Astrocyte (in vitro differentiated cells and primary cell): Measurements from ENCODE around the gene LZTS2. TPM values are rescaled to one million over a fixed set of nuclear protein-coding genes. Genes with fewer than 3 reads are reported as not detected.

Experiments used
- DNase-seq: peaks from one replicate; pipeline ENCODE4 v3.0.0-alpha.2; 2010; ENCODE audit warnings: low read depth
- FAIRE-seq: peaks from 2 replicates; lab custom pipeline; 2011; peaks lifted over from hg19 to GRCh38; lab: Jason Lieb, UNC
- H2AFZ ChIP-seq: 2 replicates; pipeline ENCODE4 v1.6.0; 2012; ENCODE audit warnings: low read depth, low read length, inconsistent platforms
- H3K27ac ChIP-seq: 2 replicates; pipeline ENCODE4 v1.5.1; 2011; ENCODE audit warnings: low read depth, low read length, inconsistent platforms
- H3K27me3 ChIP-seq: 2 replicates; pipeline ENCODE4 v1.6.0; 2011; ENCODE audit warnings: low read length, inconsistent platforms; ENCODE audit not compliant: insufficient read depth
- H3K36me3 ChIP-seq: 2 replicates; pipeline ENCODE4 v1.5.1; 2011; ENCODE audit warnings: low read length, inconsistent platforms; ENCODE audit not compliant: insufficient read depth
- H3K4me1 ChIP-seq: 2 replicates; pipeline ENCODE4 v1.5.1; 2011; ENCODE audit warnings: low read length, inconsistent platforms; ENCODE audit not compliant: insufficient read depth
- H3K4me2 ChIP-seq: 2 replicates; pipeline ENCODE4 v1.6.0; 2012; ENCODE audit warnings: low read length, inconsistent platforms
- H3K4me3 ChIP-seq: 2 replicates; pipeline ENCODE4 v1.5.1; 2011; ENCODE audit warnings: low read depth, mild to moderate bottlenecking, low read length, inconsistent platforms; ENCODE audit not compliant: insufficient read depth
- H3K79me2 ChIP-seq: 2 replicates; pipeline ENCODE4 v1.6.0; 2012; ENCODE audit warnings: mild to moderate bottlenecking, low read length, inconsistent platforms; ENCODE audit not compliant: insufficient read depth
- H3K9ac ChIP-seq: 2 replicates; pipeline ENCODE4 v1.6.0; 2012; ENCODE audit warnings: mild to moderate bottlenecking, low read length, inconsistent platforms
- H3K9me3 ChIP-seq: 2 replicates; pipeline ENCODE4 v1.5.1; 2012; ENCODE audit warnings: low read depth, mild to moderate bottlenecking, low read length, inconsistent platforms; ENCODE audit not compliant: insufficient read depth
- H4K20me1 ChIP-seq: 2 replicates; pipeline ENCODE4 v1.6.0; 2012; ENCODE audit warnings: low read length, inconsistent platforms; ENCODE audit not compliant: insufficient read depth
- H3K27ac Mint-ChIP-seq: one replicate; pipeline ENCODE4 v1.8.0; 2021; ENCODE audit warnings: mild to moderate bottlenecking, mixed read lengths; ENCODE audit not compliant: unreplicated experiment
- H3K27me3 Mint-ChIP-seq: one replicate; pipeline ENCODE4 v1.8.0; 2021; ENCODE audit warnings: low read depth, mixed read lengths; ENCODE audit not compliant: unreplicated experiment
- H3K36me3 Mint-ChIP-seq: one replicate; pipeline ENCODE4 v1.8.0; 2021; ENCODE audit warnings: low read depth, mixed read lengths; ENCODE audit not compliant: unreplicated experiment
- H3K4me1 Mint-ChIP-seq: one replicate; pipeline ENCODE4 v1.8.0; 2021; ENCODE audit warnings: low read depth, mixed read lengths; ENCODE audit not compliant: unreplicated experiment
- H3K4me3 Mint-ChIP-seq: one replicate; pipeline ENCODE4 v1.8.0; 2021; ENCODE audit warnings: mild to moderate bottlenecking, moderate library complexity, mixed read lengths; ENCODE audit not compliant: unreplicated experiment
- H3K9me3 Mint-ChIP-seq: one replicate; pipeline ENCODE4 v1.8.0; 2021; ENCODE audit warnings: mild to moderate bottlenecking, mixed read lengths; ENCODE audit not compliant: unreplicated experiment
- CTCF ChIP-seq: IDR thresholded peaks from 2 replicates; pipeline ENCODE4 v1.5.1; 2011; ENCODE audit warnings: low read depth, mild to moderate bottlenecking, inconsistent platforms, low read length, moderate library complexity; ENCODE audit not compliant: insufficient read depth
- EZH2 ChIP-seq: IDR thresholded peaks from 2 replicates; pipeline ENCODE4 v1.6.1; 2012; ENCODE audit warnings: mild to moderate bottlenecking, low read length, inconsistent platforms; ENCODE audit not compliant: insufficient read depth
- total RNA-seq: library from RNA; stranded (reverse); gene quantifications from 2 replicates; pipeline ENCODE4 v1.2.1, GENCODE V29; 2021

LZTS2 gene
- total RNA-seq, 1 donor from 2014 or later: 69.9 TPM

- no peak overlapping the region for H3K9ac ChIP-seq
- H4K20me1 ChIP-seq: no peaks in the 10 kb centered on the region
- no peak overlapping the region for H3K27ac ChIP-seq
- no peaks in the 10 kb centered on the region for H3K9me3 ChIP-seq
- no peaks in the 10 kb centered on the region for H3K27me3 ChIP-seq
- no peak for FAIRE-seq
- Mint-ChIP-seq H3K4me3 (no peak overlapping the region), H3K27me3 (no peaks in the 10 kb centered on the region), H3K9me3 (no peaks in the 10 kb centered on the region), H3K4me1 (no peaks in the 10 kb centered on the region), H3K36me3 (peaks cover 18% of the 10 kb centered on the region), H3K27ac (no peak overlapping the region)
- no peaks in the 10 kb centered on the region for H3K4me1 ChIP-seq
- no peaks in the 10 kb centered on the region for H3K79me2 ChIP-seq
- DNase-seq: no peak
- H3K36me3 ChIP-seq: no peaks in the 10 kb centered on the region
- H2AFZ ChIP-seq: no peak overlapping the region
- H3K4me2 ChIP-seq: no peak overlapping the region
- no peak overlapping the region for H3K4me3 ChIP-seq
- no peak for TF ChIP-seq CTCF
- TF ChIP-seq EZH2: no peak
These were observed 22.2 kb upstream of the LZTS2 start for GRCh38 chr10:100977436-100977835.

GRCh38 chr10:100978121-100978900 is 21.3 kb upstream of the LZTS2 start:
- DNase-seq: no peak
- no peaks in the 10 kb centered on the region for H3K9me3 Mint-ChIP-seq

More at GRCh38 chr10:100978121-100978900, 21.3 kb upstream of the LZTS2 start:
- no peaks in the 10 kb centered on the region for H4K20me1 ChIP-seq
- Mint-ChIP-seq H3K27me3 (no peaks in the 10 kb centered on the region), H3K4me3 (no peak overlapping the region), H3K4me1 (no peaks in the 10 kb centered on the region), H3K27ac (no peak overlapping the region), H3K36me3 (peaks cover 18% of the 10 kb centered on the region)
- no peak overlapping the region for H3K9ac ChIP-seq
- peaks cover 2% of the 10 kb centered on the region for H3K36me3 ChIP-seq
- H3K27me3 ChIP-seq: no peaks in the 10 kb centered on the region
- TF ChIP-seq EZH2 (no peak), CTCF (no peak)
- no peaks in the 10 kb centered on the region for H3K4me1 ChIP-seq
- no peak overlapping the region for H3K4me2 ChIP-seq
- no peaks in the 10 kb centered on the region for H3K9me3 ChIP-seq
- H3K79me2 ChIP-seq: no peaks in the 10 kb centered on the region
- no peak overlapping the region for H2AFZ ChIP-seq
- H3K27ac ChIP-seq: no peak overlapping the region
- no peak for FAIRE-seq
- H3K4me3 ChIP-seq: no peak overlapping the region
